HG02885 (cell line): Measurements from ENCODE around the gene MATCAP1.

Source experiments
- ATAC-seq: cut with Tn5 transposase; IDR thresholded peaks from one replicate; pipeline ENCODE4 v1.9.1; 2021; ENCODE audit warnings: mild to moderate bottlenecking; ENCODE audit not compliant: unreplicated experiment, poor library complexity

The MATCAP1 gene

DNA sequence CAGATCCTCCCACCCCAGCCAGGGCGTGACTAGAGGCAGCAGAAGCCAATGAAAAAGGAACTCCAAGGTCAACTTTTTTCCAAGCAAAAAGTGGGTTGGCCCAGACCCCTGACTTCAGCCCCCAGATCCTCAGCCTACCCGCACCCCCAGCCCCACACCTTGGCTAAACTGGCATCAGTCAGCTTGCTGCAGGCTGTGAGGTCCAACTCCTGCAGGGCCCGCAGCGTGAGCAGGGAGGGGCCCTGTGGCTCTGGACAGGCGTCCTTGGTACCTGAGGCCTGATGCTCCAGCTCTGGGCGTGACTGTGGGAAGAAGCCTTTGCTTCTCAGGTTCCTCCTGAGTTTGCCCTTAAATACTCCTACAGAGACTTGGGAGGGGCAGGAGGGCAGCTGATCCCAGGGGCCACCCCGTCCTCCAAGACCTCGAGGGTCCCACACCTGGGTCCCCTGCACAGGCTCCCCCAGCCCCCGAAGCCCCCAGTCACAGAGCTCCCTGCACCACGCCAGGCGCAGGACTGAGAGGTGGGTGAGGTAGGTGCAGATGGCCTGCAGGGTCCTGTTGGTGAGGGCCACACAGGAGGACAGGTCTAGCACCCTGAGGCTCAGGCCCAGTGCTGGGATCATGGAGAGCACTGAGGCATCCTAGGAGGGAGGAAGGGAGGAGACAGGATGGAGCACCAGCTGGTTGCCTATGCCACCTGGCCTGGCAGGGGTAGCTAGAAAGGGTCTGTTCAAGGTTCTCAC, 24.6 kb upstream of the MATCAP1 start:
- no peak for ATAC-seq

DNA sequence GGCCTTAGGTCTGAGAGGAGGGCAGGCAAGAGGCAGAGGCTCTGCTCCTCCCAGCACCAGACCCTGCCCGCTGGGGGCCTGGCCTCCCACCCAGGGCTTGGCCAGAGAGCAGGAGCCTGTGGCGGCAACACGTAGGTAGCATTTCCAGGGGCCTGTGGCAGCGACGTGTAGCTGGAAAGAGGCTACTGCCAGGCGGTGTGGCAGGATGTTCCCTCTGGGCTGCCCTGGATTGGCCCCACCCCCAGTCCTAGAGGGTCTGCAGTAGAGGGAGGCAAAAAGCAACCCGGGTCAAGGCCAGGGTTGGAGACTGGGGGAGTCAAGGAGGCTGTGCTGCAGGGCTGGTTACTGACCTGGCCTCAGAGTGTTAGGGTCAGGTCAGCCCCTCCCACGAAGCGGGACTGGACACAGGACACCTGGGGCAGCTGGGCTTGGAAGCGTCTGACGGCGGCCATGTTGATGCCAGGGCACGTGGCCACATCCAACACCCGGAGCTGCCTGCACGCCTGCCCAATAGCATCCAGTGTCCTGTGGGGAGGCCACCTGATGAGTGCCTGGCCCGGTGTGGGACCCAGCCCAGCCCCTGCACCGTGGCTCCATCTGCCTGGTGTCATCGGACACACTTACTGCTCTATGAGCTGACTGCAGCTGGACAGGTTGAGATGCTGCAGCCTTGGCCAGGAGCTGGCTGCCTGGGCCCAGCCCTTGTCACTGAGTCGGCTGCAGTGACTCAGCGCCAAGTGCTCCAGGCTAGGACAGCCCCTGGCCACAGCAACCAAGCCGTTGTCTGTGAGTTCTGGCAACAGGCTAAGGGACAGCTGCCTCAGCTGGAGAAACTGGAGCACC, 23.7 kb upstream of the MATCAP1 start:
- no peak for ATAC-seq

GRCh38 chr16:67206838-67207248, 23.1 kb upstream of the MATCAP1 start:
- ATAC-seq = no peak

DNA sequence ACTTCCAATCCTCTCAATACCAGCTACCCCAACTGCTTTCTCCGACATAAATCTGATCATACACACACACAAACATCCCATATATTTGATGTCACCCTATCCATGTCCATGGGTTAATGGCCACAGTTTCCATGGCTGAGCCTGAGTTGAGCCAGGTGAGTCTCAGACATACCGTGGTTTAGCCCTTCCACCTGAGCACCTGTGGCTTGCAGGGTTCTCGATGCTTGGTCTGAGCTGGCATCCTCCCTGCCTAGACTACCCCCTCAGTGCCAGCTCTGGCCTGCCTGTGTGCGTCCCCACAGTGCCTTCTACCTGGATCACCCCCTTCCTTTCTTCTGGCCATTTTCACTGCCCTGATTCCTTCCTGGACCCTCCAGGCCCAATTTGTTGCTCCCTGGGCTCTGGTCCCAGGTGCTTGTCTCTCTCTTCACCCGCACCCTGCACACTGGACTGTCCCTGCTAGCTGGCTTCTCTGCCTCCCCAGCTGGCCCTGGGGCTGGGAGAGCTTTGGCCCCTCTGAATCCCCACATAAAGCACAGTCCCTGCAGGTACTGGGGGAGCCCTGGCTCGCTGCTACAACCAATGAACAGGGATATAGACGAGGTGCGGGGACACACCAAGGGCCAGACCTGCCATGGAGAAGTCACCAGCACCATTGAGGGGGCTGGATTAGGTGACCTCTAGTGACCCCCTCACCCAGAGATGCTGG, 22.5 kb upstream of the MATCAP1 start:
- ATAC-seq = no peak

GRCh38 chr16:67204076-67204475, 20.3 kb upstream of the MATCAP1 start:
- ATAC-seq = no peak

DNA sequence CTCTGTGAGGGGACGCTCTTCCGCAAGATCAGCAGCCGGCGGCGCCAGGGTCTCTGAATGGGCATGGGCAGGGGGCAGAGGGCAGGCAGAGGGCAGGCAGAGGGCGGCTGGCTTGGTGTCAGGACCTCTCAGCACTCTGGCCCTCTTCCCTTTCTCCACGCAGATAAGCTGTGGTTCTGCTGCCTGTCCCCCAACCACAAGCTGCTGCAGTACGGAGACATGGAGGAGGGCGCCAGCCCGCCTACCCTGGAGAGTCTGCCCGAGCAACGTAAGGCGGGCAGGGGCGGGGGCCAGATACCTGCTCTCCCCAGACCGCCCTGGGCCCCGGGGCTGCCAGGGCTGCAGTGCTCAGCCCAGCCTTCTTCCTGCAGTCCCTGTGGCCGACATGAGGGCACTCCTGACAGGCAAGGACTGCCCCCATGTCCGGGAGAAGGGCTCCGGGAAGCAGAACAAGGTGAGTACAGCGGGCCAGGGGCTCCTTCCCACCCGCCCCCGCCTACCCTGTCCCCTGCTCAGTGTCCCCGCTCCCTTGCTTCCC, 19.3 kb upstream of the MATCAP1 start:
- no peak for ATAC-seq

- ATAC-seq = no peak
These were observed 18.7 kb upstream of the MATCAP1 start for GRCh38 chr16:67202426-67202825.

- no peak for ATAC-seq
These were observed 17.9 kb upstream of the MATCAP1 start for GRCh38 chr16:67201411-67202345.

DNA sequence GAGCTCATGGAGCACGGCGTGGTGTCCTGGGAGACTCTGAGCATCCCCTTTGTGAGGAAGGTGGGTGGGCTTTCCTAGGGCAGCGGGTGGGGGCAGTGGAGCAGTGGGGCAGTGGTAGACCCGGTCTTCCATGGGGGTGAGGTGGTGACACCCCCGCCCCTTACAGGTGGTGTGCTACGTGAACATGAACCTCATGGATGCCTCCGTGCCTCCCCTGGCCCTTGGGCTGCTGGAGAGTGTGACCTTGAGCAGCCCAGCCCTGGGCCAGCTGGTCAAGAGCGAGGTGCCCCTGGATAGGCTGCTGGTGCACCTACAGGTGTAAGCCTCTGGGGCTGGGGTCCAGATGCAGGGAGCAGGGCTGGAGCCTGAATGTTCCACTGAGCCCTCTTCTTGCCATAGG, 16.7 kb upstream of the MATCAP1 start:
- no peak for ATAC-seq

DNA sequence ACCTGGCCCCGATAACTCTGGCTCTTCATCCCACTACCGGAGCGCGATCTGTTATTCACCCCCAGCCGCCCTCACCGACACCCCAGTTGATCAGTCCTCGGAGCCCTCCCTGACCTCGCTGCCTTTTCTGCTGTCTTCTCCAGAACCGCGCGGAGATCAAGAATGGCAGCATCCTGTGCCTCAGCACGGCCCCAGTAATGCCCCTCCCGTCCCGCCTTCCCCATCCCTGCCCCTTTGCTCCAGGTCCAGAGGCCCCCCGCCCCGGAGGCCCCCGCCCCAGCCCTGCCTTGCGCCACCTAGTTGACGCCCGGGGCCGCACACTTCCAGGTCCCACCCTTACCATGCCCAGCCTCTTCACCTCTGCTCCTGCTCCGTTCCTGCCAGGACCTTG, 16.0 kb upstream of the MATCAP1 start:
- ATAC-seq = no peak

GRCh38 chr16:67199011-67199807, 15.4 kb upstream of the MATCAP1 start, which contains the start of gene ELMO3:
ELMO3 (plus strand) TSS chr16:67199131; CDS start chr16:67199327, 196 bp downstream.
- no peak for ATAC-seq

DNA sequence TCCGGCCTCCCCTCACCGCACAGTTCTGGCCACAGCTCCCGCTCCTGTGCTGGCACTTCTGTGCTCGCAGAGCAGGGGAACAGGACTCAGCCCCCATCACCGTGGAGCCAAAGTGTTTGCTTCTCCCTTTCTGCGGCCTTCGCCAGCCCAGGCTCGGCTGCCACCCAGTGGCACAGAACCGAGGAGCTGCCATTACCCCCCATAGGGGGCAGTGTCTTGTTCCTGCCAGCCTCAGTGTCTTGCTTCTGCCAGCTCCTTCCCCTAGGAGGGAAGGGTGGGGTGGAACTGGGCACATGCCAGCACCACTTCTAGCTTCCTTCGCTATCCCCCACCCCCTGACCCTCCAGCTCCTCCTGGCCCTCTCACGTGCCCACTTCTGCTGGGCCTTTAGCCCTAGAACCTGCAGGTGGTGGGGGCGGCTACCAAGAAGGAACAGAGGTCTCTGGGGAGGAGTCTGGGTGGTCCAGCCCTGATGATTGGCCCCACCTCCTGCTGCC, 14.5 kb upstream of the MATCAP1 start:
- ATAC-seq = no peak

DNA sequence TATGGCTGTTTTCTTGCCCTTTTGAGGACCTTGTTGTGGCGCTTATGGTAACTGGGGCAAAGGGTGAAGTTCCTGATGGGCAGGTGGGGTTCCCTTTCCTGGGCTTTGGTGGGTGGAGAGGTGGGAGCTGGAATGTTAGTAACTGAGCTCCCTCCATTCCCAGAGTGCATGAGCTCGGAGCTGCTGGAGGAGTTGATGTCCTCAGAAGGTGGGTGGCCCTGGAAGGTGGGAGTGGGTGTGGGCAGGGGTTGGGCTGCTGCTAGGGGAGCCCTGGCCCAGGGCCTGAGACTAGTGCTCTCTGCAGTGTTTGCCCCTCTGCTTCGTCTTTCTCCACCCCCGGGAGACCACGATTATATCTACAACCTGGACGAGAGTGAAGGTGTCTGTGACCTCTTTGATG, 13.9 kb upstream of the MATCAP1 start:
- ATAC-seq = no peak

DNA sequence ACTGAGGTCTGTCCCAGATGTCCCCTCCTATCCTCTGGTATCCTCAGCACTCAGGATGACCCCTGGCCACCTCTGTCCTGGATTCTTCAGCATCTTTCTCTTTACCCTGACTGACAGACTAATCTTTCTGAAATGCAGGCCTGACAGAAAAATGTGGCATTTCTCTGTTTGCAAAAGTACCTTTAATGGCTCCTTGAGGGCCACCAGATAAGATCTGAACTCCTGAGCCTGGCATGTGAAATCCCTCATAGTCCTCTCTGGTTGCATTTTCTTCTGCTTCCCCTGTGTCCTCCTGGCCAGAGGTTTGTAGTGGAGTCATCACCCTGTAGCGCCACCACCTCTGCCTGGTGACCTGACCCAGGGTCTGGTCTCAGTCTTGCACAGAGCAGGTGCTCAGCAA, 13.1 kb upstream of the MATCAP1 start:
- no peak for ATAC-seq

GRCh38 chr16:67195676-67196075, 11.9 kb upstream of the MATCAP1 start:
- no peak for ATAC-seq

DNA sequence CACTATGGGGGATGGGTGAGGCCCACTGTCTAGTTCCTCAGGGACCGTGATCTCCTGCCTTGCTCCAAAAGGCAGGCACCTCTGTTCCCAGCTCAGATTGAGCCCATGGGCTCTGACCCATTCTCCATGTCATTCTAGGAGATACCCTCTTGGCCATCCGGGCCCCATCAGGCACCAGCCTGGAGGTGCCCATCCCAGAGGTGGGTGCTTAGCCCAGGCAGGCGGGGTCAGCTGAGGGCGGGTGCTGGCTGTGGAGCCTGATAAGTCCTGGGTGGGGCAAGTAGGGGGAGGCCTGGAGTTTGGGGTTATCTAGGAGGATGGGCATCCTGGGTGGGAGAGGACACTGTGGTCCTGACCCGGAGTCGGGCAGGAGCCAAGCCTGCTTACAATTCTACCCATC, 10.5 kb upstream of the MATCAP1 start:
- no peak for ATAC-seq

DNA sequence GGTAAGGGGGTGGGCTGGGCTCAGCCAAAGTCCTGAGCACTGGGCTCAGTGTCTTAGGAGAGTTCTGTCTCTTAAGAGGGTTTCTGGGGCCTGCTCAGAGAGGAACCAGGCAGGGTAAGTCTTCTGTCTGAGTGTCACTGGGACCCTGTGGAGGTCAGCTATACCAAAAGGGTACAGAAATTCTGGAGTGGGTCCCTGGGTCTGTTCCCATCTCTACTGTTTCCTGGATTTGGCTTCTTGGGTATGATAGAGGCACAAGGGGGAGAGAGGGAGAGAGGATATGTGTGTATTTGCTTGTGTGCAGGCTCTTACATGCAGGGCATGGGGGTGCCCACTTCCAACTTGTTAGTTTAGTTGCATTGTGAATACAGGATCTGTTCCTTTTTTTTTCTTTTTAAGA, 9.8 kb upstream of the MATCAP1 start:
- ATAC-seq = no peak

- ATAC-seq = no peak
These were observed 9.1 kb upstream of the MATCAP1 start for GRCh38 chr16:67192781-67193361.
